ENCODE data around the gene EPS8L2.
"Not testable (repeated sequence)": the region's sequence is repeated elsewhere in the genome, so short reads cannot be mapped to it uniquely, and the experiment has no call there.

The EPS8L2 gene

DNA sequence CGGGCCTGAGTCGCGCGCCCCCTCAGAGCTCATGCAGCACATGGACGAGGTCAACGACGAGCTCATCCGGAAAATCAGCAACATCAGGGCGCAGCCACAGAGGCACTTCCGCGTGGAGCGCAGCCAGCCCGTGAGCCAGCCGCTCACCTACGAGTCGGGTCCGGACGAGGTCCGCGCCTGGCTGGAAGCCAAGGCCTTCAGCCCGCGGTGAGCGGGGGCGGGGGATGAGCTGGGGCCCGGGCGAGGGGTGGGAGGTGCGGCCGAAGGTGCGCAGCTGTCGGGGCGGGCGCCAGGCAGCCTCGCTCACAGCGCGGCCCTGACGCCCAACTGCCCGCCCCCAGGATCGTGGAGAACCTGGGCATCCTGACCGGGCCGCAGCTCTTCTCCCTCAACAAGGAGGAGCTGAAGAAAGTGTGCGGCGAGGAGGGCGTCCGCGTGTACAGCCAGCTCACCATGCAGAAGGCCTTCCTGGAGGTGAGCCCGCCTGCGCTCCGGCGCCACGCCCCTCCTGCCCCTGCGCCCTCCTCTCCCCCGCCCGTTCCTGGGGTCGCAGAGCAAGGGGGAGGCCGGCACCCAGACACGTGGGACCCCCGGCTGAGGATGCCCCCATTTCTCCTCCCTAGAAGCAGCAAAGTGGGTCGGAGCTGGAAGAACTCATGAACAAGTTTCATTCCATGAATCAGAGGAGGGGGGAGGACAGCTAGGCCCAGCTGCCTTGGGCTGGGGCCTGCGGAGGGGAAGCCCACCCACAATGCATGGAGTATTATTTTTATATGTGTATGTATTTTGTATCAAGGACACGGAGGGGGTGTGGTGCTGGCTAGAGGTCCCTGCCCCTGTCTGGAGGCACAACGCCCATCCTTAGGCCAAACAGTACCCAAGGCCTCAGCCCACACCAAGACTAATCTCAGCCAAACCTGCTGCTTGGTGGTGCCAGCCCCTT lies 20.5 kb downstream of the EPS8L2 start:
- peak; percentile 81 for DNase-seq

DNA sequence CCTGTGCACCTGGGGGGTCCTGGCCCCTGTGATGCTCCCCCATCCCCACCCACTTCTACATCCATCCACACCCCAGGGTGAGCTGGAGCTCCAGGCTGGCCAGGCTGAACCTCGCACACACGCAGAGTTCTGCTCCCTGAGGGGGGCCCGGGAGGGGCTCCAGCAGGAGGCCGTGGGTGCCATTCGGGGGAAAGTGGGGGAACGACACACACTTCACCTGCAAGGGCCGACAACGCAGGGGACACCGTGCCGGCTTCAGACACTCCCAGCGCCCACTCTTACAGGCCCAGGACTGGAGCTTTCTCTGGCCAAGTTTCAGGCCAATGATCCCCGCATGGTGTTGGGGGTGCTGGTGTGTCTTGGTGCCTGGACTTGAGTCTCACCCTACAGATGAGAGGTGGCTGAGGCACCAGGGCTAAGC lies 21.3 kb downstream of the EPS8L2 start:
- DNase-seq = no peak

DNA sequence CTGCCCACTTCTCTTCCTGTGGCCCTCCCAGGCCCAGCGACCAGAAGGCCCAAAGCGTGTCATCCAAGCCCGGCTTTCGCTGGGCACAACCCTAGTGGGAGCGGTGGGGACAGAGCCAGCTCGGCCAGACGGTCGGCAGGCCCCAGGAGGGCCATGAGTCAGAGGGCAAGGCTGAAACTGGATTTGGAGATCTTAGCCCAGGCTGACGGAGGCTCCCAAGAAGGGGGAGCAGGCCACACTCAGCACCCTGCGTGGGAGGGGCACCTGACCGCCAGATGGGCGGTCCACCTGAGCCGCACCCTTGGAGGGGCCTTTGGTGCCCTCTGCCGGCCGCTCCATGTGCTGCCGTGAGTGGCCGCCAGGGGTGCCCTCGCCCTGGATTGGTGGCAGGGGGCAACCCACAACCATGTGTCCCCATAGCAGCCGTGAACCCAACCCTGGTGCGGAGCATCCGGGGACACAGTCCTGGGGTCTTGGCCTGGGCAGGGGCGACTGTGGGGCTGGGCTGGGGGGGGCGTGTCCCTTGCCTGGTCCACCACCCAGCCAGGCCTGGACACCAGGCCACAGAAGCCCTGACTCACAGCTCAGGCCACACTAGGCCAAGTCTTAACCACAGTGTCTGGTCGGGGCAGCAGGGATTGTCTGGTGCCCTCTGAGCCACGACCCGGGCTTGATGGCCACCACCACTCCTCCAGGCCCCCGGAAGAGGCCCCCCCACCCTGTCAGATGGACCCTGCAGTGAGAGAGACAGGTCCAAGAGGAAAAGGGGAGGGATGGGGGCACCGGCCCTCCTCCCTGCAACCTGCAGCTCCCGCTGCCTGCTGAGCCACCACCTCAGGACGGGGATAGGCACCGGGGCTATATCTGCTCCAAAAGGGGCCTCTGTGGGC lies 22.1 kb downstream of the EPS8L2 start:
- peak; percentile 93 for DNase-seq

DNA sequence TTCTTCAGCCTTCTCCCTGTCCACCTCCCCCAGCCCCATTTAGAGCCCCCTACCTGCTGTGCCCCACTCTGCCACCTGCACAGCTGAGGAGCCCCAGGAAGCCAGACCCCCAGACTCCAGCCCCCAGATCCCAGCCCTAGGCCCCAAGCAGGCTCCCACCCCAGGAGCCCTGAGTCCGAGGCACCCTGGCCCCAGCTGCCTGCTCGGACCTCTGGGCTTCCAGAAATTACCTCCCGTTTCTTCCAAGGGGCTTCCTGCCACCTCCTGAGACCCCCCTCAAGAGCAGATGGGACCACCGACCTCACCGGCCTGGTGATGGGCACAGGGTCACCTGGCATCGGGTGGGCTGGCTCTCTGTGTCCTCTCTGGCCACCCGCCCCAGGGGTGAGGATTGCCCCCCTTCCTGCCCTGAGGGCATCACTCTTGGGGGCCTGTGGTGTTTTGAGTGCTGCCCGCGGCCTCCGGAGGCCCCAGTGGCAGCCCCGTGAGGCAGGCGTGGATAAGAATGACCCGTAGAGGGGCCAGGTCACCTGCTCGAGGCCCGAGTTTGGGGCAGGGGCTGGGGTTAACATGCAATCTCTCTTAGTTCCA lies 23.0 kb downstream of the EPS8L2 start:
- DNase-seq = no peak

DNA sequence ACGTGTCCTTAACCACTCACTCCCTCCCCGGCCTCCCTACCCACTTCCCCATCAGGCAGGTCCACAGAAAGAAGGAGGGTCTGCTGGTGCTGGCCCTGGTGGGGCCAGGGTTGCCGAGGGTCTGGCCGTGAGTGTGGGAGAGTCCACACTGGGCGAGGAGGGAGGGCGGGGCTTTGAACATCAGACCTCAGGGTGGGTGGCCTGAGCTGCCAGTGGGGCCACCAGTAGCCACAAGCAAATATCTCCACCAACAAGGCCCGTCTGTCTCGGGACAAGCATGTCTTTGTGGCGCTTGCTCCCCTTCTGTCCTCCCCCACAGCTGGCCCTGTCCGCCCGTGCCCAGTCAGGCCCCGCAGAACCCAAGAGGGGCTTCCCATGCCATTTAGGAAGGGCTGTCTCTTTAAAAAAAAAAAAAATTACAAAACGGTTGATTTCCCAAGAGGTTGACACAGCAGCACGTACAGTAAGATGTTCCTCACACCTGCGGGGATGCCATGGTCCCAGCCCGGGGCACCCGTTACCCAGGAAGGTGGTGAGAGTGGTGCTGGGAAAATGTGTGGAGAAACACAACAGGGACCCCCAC lies 23.6 kb downstream of the EPS8L2 start:
- no peak for DNase-seq

DNA sequence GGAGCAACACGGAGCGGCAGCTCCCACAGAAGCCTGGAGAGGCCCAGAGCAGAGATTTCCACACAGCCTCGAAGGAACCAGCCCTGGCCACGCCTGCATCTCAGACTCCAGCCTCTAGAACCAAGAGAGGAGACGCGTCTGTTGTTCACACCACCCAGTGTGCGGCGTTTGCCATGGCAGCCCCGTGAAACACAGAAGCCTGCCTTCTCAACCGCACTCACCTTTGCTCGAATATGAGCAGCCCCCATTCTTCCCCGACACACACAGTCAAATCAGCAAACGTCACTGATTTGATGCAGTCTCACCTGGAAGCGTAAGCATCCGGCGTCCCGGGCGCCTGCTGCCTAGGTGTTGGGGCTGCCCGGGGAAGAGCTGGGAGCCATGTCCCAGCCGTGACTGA lies 27.0 kb downstream of the EPS8L2 start:
- no peak for DNase-seq

DNA sequence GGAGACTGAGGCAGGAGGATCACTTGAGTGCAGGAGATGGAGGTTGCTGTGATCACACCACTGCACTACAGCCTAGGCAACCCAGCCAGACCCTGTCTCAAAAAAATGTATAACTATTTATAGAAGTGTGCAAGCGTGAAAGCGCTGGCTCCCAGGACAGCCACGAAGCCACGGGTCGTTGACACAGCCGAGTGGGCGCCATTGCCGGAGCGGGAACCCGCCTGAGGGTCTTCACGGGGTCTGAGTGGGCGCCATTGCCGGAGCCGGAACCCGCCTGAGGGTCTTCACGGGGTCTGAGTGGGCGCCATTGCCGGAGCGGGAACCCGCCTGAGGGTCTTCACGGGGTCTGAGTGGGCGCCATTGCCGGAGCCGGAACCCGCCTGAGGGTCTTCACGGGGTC lies 28.5 kb downstream of the EPS8L2 start:
- not testable (repeated sequence) for DNase-seq

DNA sequence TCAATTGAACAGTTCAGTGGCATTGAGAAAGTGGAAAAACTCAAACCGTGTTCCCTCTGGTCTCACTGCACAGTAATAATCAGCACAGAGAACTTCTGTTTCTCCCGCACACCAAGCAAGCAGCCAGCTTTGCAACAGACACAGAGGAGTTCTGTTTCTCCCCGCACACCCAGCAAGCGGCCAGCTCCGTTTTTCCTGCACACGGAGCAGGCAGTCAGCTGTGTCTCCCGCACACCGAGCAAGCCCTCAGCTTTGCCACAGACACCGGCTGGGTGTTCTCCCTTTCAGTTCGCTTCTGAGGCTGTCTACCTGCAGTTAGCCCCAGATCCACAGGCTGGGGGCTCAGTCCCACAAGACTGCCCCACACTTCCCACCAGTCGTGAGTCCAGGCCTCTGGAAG lies 31.3 kb downstream of the EPS8L2 start:
- DNase-seq = no peak

DNA sequence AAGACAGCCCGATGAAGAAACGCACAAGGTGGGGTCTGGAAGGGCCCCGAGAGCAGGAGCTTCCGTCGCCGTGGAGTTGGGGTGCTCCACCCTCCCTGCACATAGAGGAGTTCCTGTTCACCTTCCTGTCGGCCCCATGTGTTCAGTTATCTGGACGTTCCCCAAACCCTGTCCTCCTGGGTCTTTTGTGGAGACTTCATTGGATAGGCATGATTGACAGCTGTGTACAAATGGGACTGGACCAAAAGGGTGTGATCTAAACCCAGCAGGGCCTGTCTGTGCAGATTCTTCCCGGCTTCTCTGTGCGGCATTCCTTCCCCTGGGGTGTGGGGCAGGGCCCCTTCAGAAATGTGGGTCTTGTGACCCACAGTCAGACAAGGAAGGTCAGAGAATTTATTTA lies 31.9 kb downstream of the EPS8L2 start:
- not testable (repeated sequence) for DNase-seq

DNA sequence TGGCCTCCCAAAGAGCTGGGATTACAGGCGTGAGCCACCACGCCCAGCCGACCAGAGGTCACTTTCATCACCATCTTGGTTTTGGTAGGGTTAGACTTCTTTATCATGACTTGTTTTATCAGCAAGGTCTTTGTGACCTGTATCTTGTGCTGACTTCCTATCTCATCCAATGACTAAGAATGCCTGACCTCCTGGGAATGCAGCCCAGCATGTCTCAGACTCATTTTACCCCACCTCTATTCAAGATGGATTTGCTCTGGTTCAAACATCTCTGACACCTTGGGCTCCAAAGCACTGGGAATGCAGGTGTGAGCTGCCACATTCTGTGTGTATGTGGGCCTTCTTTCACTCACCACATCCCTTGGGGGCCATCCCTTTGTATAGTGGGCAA lies 36.1 kb downstream of the EPS8L2 start:
- no peak for DNase-seq

DNA sequence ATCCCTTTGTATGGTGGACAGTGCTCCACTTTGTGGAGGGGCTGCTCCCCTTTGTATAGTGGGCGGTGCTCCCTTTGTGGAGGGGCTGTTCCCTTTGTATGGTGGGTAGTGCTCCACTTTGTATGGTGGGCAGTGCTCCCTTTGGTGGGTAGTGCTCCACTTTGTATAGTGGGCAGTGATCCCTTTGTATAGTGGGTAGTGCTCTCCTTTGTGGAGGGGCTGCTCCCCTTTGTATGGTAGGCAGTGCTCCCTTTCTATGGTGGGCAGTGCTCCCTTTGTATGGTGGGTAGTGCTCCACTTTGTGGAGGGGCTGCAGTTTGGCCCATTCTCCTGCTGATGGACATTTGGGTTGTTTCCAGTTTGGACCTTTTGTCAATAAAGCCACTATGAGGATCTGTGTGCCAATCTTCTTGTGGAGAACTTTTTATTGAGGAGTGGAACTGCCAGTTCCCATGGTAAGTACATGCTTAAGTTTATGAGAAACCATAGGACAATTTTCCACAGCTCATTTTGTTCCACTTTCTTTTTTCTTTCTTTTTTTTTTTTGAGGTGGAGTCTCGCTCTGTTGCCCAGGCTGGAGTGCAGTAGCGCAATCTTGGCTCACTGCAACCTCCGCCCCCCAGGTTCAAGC lies 36.7 kb downstream of the EPS8L2 start:
- DNase-seq = no peak

DNA sequence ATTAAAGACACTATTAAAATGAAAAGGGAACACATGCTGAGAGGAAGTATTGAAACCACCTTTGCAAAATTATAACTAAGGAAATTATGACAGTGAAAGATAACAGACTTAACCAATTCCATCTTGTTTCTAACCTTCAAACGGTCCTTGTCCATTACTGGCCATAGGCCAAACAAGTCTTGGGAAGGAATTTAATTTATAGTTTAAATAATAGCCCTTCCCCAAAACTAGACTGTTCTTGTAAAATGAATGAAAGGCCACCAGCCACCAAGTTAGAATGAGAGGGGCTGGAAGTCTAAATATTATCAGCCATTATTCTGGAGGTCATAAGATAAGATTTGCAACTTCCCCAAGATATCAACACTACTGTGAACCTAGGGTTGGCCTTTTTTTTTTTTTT lies 39.4 kb downstream of the EPS8L2 start:
- no peak for DNase-seq

DNA sequence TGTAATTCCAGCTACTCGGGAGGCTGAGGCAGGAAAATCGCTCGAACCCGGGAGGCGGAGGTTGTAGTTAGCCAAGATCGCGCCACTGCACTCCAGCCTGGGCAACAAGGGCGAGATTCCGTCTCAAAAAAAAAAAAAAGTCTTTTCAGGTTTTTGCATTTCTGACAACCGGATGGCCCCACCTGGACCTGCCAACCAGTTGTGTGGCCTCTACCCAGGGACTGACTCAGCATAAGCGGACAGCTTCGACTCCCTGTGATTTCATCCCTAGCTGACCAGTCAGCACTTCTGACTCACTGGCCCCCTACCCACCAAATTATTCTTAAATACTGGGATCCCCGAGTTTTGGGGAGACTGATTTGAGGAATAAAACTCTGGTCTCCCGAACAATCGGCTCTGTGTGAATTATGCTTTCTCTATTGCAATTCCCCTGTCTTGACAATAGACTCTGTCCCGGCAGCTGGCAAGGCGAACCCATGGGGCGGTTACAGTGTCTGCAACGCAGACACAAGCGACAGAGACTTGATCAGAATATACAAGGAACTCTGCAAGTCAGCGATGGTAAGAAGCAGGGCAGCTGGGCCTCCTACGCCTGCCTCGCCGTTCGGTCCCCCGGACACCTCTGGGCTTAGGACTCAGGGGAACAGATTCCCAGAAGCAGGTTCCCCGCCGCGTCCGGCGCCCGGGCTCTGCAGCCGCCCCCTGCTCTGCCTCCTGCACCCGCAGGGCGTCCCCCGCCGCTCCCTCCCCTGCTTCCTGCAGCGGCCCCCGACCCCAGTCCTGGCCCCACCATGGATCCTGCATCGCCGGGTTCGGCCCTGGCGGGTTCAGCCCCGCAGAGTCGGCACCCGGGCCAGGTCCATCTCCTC lies 40.5 kb downstream of the EPS8L2 start:
- DNase-seq = no peak

DNA sequence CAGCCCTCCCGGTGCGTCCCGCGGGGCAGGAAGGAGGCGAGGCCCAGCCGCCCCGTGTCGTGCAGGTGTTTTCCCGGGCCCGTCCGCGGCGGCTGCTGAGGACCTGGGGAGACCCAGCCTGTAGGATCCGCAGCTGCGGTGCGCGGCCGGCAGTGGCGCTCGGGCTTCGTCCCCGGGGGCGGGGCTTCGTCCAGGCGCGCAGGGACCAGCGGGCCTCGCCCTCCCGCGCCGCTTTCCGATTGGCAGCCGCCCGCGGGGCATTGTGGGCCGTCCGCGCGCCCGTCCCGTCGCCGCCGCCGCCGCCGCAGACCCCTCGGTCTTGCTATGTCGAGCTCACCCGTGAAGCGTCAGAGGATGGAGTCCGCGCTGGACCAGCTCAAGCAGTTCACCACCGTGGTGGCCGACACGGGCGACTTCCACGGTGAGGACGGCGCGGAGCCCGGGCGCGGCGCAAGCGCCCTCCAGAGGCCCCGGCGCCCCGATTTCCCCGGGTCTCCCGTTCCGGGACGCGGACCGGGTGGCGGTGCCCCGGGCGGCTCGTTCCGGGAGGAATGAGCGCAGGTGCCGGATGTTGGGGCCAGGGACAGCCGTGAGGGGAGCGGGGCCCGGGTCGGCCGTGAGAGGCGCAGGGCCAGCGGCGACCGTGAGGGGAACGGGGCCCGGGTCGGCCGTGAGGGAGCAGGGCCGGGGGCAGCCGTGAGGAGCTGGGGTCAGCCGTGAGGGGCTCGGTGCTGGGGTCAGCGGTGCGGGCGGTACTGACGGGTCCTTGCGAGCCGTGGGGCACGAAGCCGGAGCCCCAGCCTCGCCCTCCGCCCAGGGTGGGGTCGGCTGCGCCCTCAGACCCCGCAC lies 41.4 kb downstream of the EPS8L2 start, which contains the start of gene TALDO1:
TALDO1 (plus strand) TSS at position 307 of the 849 bp plus-strand sequence; CDS start at position 325, 18 bp downstream.
- peak; percentile 95 for DNase-seq

DNA sequence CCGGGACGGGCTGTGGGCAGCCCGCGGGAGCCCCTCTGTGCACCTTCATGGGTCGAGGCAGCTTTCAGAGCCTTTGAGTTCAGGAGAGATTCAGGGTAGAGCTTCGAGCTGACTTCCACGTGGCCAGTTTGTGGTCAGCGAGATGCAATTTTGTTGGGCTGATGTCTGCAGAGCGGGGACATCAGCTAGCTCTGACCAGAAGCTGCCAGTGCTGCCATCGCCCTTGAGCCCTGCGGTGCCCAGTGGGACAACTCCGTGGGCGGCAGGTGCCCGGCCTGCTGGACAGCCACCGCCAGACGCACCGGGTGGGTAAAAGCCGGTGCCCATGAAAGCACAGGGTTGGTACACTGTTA lies 42.0 kb downstream of the EPS8L2 start:
- DNase-seq = no peak

DNA sequence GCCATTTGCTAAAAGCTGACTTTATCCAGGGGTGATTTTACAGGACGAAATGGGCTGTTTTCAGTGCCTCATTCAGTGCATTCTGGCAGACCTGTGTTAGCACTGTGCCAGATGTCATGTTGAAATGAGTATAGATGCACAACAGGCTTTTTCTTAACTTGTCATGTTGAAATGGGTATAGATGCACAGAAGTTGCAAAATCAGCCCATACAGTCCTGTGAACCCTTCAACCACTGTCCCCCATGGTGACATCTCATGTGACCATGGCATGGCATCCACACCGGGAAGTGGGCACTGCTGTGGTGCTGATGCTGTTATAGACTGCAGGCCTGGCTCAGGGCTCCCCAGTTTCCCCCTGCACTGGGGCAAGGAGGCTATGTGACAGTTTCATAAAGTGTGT lies 43.7 kb downstream of the EPS8L2 start:
- no peak for DNase-seq

DNA sequence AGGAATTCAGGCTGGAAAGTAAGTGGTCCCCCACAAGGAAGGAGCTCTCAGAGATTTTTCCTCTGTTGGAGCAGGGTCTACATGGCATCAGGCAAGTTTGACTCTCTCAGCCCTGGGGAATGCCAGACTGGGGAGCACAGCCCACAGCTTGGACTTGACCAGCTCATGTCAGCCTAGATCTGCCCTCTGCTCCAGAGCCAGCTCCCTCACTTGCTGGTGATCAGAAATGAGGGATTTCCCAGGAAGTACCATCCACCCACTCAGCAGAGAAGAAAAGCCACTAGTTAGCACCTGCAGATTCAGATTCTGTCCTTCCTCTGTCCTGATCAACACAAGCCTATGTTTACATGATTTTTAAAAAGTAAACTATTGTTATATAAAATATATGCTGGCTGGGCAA lies 54.2 kb downstream of the EPS8L2 start:
- DNase-seq = no peak

DNA sequence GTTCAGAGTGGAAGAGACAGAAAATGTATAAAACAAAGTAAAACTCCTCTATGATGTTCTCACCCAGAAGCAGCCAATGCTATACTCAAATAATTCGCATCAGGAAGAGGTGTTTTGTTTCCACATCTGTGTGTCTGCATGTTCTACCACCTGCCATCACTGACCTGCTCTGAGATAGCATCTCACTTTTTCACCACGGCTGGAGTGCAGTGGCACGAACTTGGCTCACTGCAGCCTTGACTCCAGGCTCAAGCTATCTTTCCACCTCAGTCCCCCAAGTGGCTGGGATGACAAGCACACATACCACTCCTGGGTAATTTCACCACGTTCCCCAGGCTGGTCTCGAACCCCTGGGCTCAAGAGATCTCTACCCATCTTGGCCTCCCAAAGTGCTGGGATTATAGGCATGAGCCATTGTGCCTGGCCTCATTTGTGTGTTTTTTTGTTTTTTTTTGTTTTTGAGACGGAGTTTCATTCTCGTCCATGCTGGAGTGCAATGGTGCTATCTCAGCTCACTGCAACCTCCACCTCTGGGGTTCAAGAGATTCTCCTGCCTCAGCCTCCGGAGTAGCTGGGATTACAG lies 55.6 kb downstream of the EPS8L2 start:
- no peak for DNase-seq

DNA sequence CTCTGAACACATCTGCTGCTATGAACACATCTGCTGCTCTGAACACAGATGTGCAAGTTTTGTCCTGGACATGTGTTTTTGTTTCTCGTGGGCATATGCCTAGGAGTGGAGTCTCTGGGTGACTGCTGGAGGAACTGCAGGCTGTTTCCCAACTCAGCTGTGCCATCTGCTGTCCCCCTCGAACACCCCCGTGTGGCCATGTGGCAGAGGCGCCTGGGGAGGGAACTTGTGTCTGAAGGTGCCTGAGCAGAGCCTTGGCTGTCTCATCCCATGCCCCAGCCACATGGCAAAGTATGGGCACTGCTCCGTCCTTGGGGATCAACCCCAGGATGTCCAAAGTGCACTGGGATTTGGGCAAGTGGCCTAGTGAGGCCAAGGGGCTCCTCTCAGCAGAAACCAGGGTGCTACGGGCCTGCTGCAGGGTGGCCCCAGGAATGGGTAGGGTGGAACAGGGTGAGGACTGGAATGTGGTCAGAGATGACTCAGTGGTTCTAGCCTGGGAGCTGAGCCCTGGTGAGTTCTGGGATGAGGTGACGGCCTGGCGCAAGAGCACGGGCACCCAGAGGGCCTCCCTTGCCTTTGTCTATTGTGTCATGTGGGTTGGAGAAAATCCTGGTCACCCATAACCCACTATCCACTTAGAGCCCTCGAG lies 56.5 kb downstream of the EPS8L2 start:
- DNase-seq = no peak

DNA sequence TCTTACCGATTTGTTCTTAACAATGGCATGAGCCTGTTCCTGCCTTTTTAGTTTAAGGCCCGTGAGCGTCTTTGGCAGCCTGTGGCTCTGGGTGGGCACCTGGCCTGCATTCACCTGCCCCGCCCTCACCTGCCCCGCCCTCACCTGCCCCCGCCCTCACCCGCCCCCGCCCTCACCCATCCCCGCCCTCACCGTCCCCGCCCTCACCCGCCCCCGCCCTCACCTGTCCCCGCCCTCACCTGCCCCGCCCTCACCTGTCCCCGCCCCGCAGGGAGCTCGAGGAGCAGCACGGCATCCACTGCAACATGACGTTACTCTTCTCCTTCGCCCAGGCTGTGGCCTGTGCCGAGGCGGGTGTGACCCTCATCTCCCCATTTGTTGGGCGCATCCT lies 57.0 kb downstream of the EPS8L2 start:
- DNase-seq = no peak

Measured in activated effector memory CD4-positive, alpha-beta T cell treated with anti-CD3 and anti-CD28 coated beads, Interleukin-2, amount 50 U/mL, for 16 hours (primary cell).